BJ (cell line): ENCODE data around the gene APOC1. TPM values are rescaled to one million over a fixed set of nuclear protein-coding genes. Genes with fewer than 3 reads are reported as not detected.

Experiments used
- CTCF ChIA-PET: fragments of 350-600 bp; formaldehyde crosslinking; extraction: SDS; loops from one replicate; lab custom pipeline; 2021; ENCODE audit warnings: antibody characterized with exemption, inconsistent platforms; lab: Yijun Ruan, JAX
- POLR2A ChIA-PET: fragments of 300-600 bp; sonication (Branson Sonifier 250); formaldehyde crosslinking; extraction: SDS; loops from one replicate; lab custom pipeline; 2021; ENCODE audit warnings: antibody characterized with exemption; lab: Charles Lee
- DNase-seq: peaks from one replicate; pipeline ENCODE4 v3.0.0-alpha.2; 2011; ENCODE audit warnings: low read depth
- H3K27me3 ChIP-seq: 2 replicates; pipeline ENCODE4 v1.6.0; 2011; ENCODE audit warnings: low read length; ENCODE audit not compliant: control insufficient read depth, insufficient read depth
- H3K36me3 ChIP-seq: 2 replicates; pipeline ENCODE4 v1.5.1; 2011; ENCODE audit warnings: low read length; ENCODE audit not compliant: control insufficient read depth, insufficient read depth
- H3K4me3 ChIP-seq: 2 replicates; pipeline ENCODE4 v1.5.1; 2011; ENCODE audit warnings: low read depth, mild to moderate bottlenecking, control low read depth, low read length
- polyA plus RNA-seq: library from polyadenylated mRNA; depleted of rRNA; stranded (reverse); fragments of >200 nt; gene quantifications from 2 replicates; pipeline ENCODE4 v1.2.3, GENCODE V29; 2011
- TF ChIP-seq, protein P1 (sequence below): IDR thresholded peaks from 2 replicates; pipeline ENCODE4 v1.5.1; 2011; ENCODE audit warnings: low read depth, mild to moderate bottlenecking, control low read depth, inconsistent platforms, low read length, moderate library complexity; ENCODE audit not compliant: insufficient read depth

The APOC1 gene
- polyA plus RNA-seq, 1 experiment = 4.9 TPM

DNA sequence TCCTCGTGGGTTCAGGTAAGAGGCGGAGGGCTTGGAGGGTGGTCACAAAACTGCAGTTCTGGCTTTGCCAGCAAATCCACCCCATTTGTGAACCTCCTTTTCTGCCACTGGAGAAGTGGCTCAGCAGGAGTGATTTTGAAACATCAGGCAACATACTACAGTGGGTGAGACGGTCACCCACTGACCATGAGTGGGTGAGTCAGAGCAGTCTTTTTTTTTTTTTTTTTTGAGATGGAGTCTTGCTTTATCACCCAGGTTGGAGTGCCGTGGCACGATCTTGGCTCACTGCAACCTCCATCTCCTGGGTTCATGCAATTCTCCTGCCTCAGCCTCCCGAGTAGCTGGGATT is 20.4 kb upstream of the APOC1 start:
- DNase-seq = no peak
- Histone ChIP-seq H3K36me3 (peaks cover 36% of the 10 kb centered on the region), H3K4me3 (no peak overlapping the region), H3K27me3 (no peaks in the 10 kb centered on the region)
- POLR2A ChIA-PET = no interaction called here
- TF ChIP-seq, protein P1, sequence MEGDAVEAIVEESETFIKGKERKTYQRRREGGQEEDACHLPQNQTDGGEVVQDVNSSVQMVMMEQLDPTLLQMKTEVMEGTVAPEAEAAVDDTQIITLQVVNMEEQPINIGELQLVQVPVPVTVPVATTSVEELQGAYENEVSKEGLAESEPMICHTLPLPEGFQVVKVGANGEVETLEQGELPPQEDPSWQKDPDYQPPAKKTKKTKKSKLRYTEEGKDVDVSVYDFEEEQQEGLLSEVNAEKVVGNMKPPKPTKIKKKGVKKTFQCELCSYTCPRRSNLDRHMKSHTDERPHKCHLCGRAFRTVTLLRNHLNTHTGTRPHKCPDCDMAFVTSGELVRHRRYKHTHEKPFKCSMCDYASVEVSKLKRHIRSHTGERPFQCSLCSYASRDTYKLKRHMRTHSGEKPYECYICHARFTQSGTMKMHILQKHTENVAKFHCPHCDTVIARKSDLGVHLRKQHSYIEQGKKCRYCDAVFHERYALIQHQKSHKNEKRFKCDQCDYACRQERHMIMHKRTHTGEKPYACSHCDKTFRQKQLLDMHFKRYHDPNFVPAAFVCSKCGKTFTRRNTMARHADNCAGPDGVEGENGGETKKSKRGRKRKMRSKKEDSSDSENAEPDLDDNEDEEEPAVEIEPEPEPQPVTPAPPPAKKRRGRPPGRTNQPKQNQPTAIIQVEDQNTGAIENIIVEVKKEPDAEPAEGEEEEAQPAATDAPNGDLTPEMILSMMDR = no peak
- CTCF ChIA-PET = interaction anchor here (1.7 kb wide), 1 partner anchor 10 kb away, joined by 4 read pairs; no protein-coding TSS in a partner anchor

DNA sequence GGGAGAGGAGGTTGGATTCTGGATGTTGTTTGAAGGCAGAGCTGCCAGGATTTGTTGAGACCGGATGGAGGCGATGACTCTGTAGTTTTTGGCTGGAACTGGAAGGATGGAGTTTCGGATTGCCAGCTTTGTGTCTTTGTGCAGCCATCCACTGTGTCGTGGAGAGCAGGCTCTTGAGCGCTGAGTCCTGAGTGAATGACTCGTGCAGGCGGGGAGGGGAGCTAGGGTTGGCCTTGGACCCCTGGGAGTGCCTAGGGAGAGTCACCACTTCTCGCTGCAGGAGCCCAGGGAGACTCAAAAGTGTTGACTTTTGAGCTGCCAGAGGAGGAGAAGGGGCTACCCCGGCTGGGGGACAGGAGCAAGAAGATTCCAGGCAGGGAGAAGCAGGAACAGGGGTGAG is 19.5 kb upstream of the APOC1 start:
- POLR2A ChIA-PET = no interaction called here
- peaks cover 38% of the 10 kb centered on the region for H3K36me3 ChIP-seq
- no peak overlapping the region for H3K4me3 ChIP-seq
- TF ChIP-seq, protein P1 = no peak
- no peaks in the 10 kb centered on the region for H3K27me3 ChIP-seq
- DNase-seq = no peak
- CTCF ChIA-PET = interaction anchor here (0.6 to 1.7 kb wide), 4 partner anchors 8 to 122 kb away, joined by 3 to 4 read pairs (median 3); no protein-coding TSS in a partner anchor

GRCh38 chr19:44897835-44898234 is 16.6 kb upstream of the APOC1 start:
- POLR2A ChIA-PET = interaction anchor here (0.6 kb wide), 1 partner anchor 13 kb away, joined by 4 read pairs; no protein-coding TSS in a partner anchor
- peaks cover 49% of the 10 kb centered on the region for H3K36me3 ChIP-seq
- CTCF ChIA-PET = interaction anchor here (1.3 to 1.9 kb wide), 2 partner anchors 9 to 55 kb away, joined by 4 to 5 read pairs; no protein-coding TSS in a partner anchor
- H3K4me3 ChIP-seq = no peak overlapping the region
- no peak for DNase-seq
- TF ChIP-seq, protein P1 = no peak
- H3K27me3 ChIP-seq = no peaks in the 10 kb centered on the region

GRCh38 chr19:44900328-44901244 is 13.8 kb upstream of the APOC1 start:
- no peak for DNase-seq
- TF ChIP-seq, protein P1 = no peak
- CTCF ChIA-PET = interaction anchor here (1.0 to 4.5 kb wide), 2 partner anchors 9 to 51 kb away, joined by 5 to 31 read pairs; partner anchors contain the start of gene TOMM40
- Histone ChIP-seq H3K27me3 (peaks cover 3% of the 10 kb centered on the region), H3K4me3 (no peak overlapping the region), H3K36me3 (peaks cover 28% of the 10 kb centered on the region)
- POLR2A ChIA-PET = no interaction called here

- DNase-seq = no peak
- Histone ChIP-seq H3K36me3 (peaks cover 14% of the 10 kb centered on the region), H3K27me3 (peaks cover 3% of the 10 kb centered on the region), H3K4me3 (no peak overlapping the region)
- TF ChIP-seq, protein P1 = no peak
- POLR2A ChIA-PET = no interaction called here
- CTCF ChIA-PET = interaction anchor here (0.7 to 6.6 kb wide), 14 partner anchors 8 to 437 kb away, joined by 3 to 151 read pairs (median 4); partner anchors contain the start of genes APOC1, CLPTM1, KLC3 and TOMM40
These were observed 11.2 kb upstream of the APOC1 start for GRCh38 chr19:44903216-44903601.
